ENCODE data around the gene MAP4K3. TPM values are rescaled to one million over a fixed set of nuclear protein-coding genes. Genes with fewer than 3 reads are reported as not detected.

Gene MAP4K3
- polyA plus RNA-seq, 2 of the 4 experiments (the other 2 are of a cell fraction): 15.8 to 44.6 TPM

DNA sequence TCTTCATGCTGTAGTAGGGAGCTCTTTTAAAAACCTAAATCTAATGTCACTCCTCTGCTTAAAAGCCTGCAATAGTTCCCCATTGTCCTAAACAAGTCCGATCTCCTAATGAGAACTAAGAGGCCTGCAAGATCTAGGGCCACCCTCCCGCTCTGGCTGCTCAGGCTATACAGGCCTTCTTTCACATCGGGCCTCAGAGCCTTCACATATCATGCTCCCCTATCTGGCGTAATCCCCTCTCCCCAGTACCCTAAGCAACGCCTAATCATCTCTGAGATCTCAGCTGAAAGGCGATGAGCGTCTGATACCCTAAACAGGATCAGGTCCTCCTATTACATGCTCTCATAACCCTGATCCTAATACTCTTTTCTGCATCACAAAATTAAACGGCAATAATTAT, 1.9 kb downstream of the MAP4K3 start:
- POLR2A ChIA-PET: no interaction called here
- no peak for TF ChIP-seq SMC3 (IDR thresholded peaks at IDR 0.05)
- TF ChIP-seq NPAS2 (CRISPR knock-in tag; IDR thresholded peaks at IDR 0.05; ENCODE audit: borderline replicate concordance): no peak
- TF ChIP-seq CEBPB (IDR thresholded peaks at IDR 0.05): no peak
- TF ChIP-seq, protein P1, sequence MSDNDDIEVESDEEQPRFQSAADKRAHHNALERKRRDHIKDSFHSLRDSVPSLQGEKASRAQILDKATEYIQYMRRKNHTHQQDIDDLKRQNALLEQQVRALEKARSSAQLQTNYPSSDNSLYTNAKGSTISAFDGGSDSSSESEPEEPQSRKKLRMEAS (IDR thresholded peaks at IDR 0.05): no peak
- no peak for TF ChIP-seq MAFK (IDR thresholded peaks at IDR 0.05; ENCODE audit: partially characterized antibody)
- TF ChIP-seq, protein P2, sequence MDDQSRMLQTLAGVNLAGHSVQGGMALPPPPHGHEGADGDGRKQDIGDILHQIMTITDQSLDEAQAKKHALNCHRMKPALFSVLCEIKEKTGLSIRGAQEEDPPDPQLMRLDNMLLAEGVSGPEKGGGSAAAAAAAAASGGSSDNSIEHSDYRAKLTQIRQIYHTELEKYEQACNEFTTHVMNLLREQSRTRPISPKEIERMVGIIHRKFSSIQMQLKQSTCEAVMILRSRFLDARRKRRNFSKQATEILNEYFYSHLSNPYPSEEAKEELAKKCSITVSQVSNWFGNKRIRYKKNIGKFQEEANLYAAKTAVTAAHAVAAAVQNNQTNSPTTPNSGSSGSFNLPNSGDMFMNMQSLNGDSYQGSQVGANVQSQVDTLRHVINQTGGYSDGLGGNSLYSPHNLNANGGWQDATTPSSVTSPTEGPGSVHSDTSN (IDR thresholded peaks at IDR 0.05): no peak
- TF ChIP-seq CHD4 (IDR thresholded peaks at IDR 0.05; ENCODE audit: borderline replicate concordance): no peak
- TF ChIP-seq, protein P3, sequence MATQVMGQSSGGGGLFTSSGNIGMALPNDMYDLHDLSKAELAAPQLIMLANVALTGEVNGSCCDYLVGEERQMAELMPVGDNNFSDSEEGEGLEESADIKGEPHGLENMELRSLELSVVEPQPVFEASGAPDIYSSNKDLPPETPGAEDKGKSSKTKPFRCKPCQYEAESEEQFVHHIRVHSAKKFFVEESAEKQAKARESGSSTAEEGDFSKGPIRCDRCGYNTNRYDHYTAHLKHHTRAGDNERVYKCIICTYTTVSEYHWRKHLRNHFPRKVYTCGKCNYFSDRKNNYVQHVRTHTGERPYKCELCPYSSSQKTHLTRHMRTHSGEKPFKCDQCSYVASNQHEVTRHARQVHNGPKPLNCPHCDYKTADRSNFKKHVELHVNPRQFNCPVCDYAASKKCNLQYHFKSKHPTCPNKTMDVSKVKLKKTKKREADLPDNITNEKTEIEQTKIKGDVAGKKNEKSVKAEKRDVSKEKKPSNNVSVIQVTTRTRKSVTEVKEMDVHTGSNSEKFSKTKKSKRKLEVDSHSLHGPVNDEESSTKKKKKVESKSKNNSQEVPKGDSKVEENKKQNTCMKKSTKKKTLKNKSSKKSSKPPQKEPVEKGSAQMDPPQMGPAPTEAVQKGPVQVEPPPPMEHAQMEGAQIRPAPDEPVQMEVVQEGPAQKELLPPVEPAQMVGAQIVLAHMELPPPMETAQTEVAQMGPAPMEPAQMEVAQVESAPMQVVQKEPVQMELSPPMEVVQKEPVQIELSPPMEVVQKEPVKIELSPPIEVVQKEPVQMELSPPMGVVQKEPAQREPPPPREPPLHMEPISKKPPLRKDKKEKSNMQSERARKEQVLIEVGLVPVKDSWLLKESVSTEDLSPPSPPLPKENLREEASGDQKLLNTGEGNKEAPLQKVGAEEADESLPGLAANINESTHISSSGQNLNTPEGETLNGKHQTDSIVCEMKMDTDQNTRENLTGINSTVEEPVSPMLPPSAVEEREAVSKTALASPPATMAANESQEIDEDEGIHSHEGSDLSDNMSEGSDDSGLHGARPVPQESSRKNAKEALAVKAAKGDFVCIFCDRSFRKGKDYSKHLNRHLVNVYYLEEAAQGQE (IDR thresholded peaks at IDR 0.05): no peak
- TF ChIP-seq, protein P4, sequence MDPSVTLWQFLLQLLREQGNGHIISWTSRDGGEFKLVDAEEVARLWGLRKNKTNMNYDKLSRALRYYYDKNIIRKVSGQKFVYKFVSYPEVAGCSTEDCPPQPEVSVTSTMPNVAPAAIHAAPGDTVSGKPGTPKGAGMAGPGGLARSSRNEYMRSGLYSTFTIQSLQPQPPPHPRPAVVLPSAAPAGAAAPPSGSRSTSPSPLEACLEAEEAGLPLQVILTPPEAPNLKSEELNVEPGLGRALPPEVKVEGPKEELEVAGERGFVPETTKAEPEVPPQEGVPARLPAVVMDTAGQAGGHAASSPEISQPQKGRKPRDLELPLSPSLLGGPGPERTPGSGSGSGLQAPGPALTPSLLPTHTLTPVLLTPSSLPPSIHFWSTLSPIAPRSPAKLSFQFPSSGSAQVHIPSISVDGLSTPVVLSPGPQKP (IDR thresholded peaks at IDR 0.05; ENCODE audit: low read depth, low read length): no peak
- TF ChIP-seq, protein P5, sequence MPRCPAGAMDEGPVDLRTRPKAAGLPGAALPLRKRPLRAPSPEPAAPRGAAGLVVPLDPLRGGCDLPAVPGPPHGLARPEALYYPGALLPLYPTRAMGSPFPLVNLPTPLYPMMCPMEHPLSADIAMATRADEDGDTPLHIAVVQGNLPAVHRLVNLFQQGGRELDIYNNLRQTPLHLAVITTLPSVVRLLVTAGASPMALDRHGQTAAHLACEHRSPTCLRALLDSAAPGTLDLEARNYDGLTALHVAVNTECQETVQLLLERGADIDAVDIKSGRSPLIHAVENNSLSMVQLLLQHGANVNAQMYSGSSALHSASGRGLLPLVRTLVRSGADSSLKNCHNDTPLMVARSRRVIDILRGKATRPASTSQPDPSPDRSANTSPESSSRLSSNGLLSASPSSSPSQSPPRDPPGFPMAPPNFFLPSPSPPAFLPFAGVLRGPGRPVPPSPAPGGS (IDR thresholded peaks at IDR 0.05): no peak
- TF ChIP-seq EHF (CRISPR knock-in tag; IDR thresholded peaks at IDR 0.05): no peak
- no peak for TF ChIP-seq TFCP2L1 (CRISPR knock-in tag; IDR thresholded peaks at IDR 0.05)
- no peak for TF ChIP-seq ZFP36 (IDR thresholded peaks at IDR 0.05; ENCODE audit: borderline replicate concordance, partially characterized antibody)
- TF ChIP-seq JUNB (IDR thresholded peaks at IDR 0.05): no peak
- no peak for TF ChIP-seq FOSB (CRISPR knock-in tag; IDR thresholded peaks at IDR 0.05)
- TF ChIP-seq NFE2L2 (conservative IDR thresholded peaks at IDR 0.05; ENCODE audit: low read length): no peak
- no peak for TF ChIP-seq MYC (IDR thresholded peaks at IDR 0.05; ENCODE audit: borderline replicate concordance, low read length)
- TF ChIP-seq ZSCAN20 (CRISPR knock-in tag; IDR thresholded peaks at IDR 0.05): no peak
- TF ChIP-seq RARB (CRISPR knock-in tag; IDR thresholded peaks at IDR 0.05): no peak
- Histone ChIP-seq H3K4me1 (peaks cover 72% of the 10 kb centered on the region), H3K27ac (peak overlapping the region in 1 of 2 experiments; percentile 14; a peak in 1 of 6 replicates), H3K4me3 (peak overlapping the region; percentile 74), H3K4me2 (peak overlapping the region; percentile 72), H3K9me3 (no peaks in the 10 kb centered on the region)
- DNase-seq (ENCODE audit: low read depth in 1 of 2, low spot score in 1 of 2): no peak
- no peak for ATAC-seq
- 81% methylated on average over 8 of the region's 8 CpGs for WGBS (ENCODE audit: missing lambda C conversion rate)
- FAIRE-seq: no peak
- CTCF ChIA-PET: no interaction called here

DNA sequence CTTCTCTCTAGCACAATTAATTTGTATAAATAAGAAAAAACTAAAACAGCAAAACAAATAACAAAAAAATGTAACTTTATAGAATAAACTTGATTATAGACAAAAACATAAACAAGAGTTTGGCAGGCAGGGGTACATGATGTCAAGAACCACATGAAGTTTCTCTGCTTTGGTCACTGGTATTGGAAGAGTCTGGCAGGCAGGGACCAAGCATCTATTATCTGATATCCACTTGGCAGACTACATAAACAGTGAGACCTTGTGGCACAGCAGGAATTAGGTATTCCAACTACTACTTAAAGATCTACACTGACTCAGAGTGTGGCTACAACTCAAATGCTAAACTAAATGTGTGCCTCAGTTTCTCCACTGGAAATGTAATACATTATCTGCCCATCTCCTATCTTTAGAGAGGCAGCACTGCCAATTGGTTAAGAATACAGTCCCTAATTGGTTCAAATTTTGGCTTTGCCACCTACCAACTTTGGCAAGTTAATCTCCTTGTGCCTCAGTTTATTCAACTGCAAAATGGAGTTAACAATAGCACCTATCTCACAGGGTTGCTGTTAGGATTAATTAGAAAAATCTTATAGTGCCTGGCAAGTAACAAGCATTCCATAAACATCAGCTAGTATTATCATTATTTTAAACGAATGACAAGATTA, 2.7 kb downstream of the MAP4K3 start:
- TF ChIP-seq PHF8 (IDR thresholded peaks at IDR 0.05; ENCODE audit: borderline replicate concordance, low read depth): no peak
- TF ChIP-seq, protein P6, sequence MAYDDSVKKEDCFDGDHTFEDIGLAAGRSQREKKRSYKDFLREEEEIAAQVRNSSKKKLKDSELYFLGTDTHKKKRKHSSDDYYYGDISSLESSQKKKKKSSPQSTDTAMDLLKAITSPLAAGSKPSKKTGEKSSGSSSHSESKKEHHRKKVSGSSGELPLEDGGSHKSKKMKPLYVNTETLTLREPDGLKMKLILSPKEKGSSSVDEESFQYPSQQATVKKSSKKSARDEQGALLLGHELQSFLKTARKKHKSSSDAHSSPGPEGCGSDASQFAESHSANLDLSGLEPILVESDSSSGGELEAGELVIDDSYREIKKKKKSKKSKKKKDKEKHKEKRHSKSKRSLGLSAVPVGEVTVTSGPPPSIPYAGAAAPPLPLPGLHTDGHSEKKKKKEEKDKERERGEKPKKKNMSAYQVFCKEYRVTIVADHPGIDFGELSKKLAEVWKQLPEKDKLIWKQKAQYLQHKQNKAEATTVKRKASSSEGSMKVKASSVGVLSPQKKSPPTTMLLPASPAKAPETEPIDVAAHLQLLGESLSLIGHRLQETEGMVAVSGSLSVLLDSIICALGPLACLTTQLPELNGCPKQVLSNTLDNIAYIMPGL (CRISPR knock-in tag; IDR thresholded peaks at IDR 0.05; ENCODE audit: borderline replicate concordance): no peak
- no peak for TF ChIP-seq MAZ (IDR thresholded peaks at IDR 0.05; ENCODE audit: borderline replicate concordance, low read depth, low read length)
- TF ChIP-seq, protein P7, sequence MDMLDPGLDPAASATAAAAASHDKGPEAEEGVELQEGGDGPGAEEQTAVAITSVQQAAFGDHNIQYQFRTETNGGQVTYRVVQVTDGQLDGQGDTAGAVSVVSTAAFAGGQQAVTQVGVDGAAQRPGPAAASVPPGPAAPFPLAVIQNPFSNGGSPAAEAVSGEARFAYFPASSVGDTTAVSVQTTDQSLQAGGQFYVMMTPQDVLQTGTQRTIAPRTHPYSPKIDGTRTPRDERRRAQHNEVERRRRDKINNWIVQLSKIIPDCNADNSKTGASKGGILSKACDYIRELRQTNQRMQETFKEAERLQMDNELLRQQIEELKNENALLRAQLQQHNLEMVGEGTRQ (IDR thresholded peaks at IDR 0.05): no peak
- no peak for TF ChIP-seq EP300 (IDR thresholded peaks at IDR 0.05)
- TF ChIP-seq ZNF302 (CRISPR knock-in tag; IDR thresholded peaks at IDR 0.05): no peak
- TF ChIP-seq RARB (CRISPR knock-in tag; IDR thresholded peaks at IDR 0.05): no peak
- TF ChIP-seq TP53 (CRISPR knock-in tag; IDR thresholded peaks at IDR 0.05): no peak
- no peak for TF ChIP-seq KDM1A (IDR thresholded peaks at IDR 0.05; ENCODE audit: low read depth)
- CTCF ChIA-PET: no interaction called here
- Histone ChIP-seq H3K27ac (no peak overlapping the region), H3K4me1 (peaks cover 73% of the 10 kb centered on the region), H3K4me2 (peak overlapping the region; percentile 72), H3K9me3 (no peaks in the 10 kb centered on the region), H3K4me3 (no peak overlapping the region)
- POLR2A ChIA-PET: no interaction called here
- FAIRE-seq (no peak), DNase-seq (ENCODE audit: low read depth in 1 of 2, low spot score in 1 of 2) (no peak), ATAC-seq (no peak)
- WGBS (ENCODE audit: missing lambda C conversion rate): 90% methylated on average over 1 of the region's 1 CpG
